ENCODE measurements around the gene NUTM2F.
"Not testable (repeated sequence)": the region's sequence is repeated elsewhere in the genome, so short reads cannot be mapped to it uniquely, and the experiment has no call there.

NUTM2F gene
- 0 reads per million in 2 donors for total RNA-seq

GRCh38 chr9:94328544-94328943 is at the start of gene NUTM2F:
TSS of gene NUTM2F (minus strand) at chr9:94328644. CDS start at chr9:94328623, 21 bp downstream.
- DNase-seq = not testable (repeated sequence)

GRCh38 chr9:94375197-94375596 is 46.8 kb upstream of the NUTM2F start:
- peak in 3 of 5 experiments; percentile 5 to 34 (median 7) for DNase-seq

- peak; percentile 77 to 94 (median 88) for DNase-seq
Observed at GRCh38 chr9:94374176-94375056, 46.0 kb upstream of the NUTM2F start.

GRCh38 chr9:94373779-94374175 is 45.3 kb upstream of the NUTM2F start:
- DNase-seq = not testable (repeated sequence)

GRCh38 chr9:94370266-94370665 is 41.8 kb upstream of the NUTM2F start:
- not testable (repeated sequence) for DNase-seq

GRCh38 chr9:94364093-94364614 is 35.7 kb upstream of the NUTM2F start:
- not testable (repeated sequence) for DNase-seq

GRCh38 chr9:94357158-94357557 is 28.7 kb upstream of the NUTM2F start:
- not testable (repeated sequence) for DNase-seq

- not testable (repeated sequence) for DNase-seq
Observed at GRCh38 chr9:94351901-94352723, 23.7 kb upstream of the NUTM2F start.

GRCh38 chr9:94348754-94349153 is 20.3 kb upstream of the NUTM2F start:
- not testable (repeated sequence) for DNase-seq

- DNase-seq = not testable (repeated sequence)
Observed at GRCh38 chr9:94347451-94347850, 19.0 kb upstream of the NUTM2F start.

- not testable (repeated sequence) for DNase-seq
Observed at GRCh38 chr9:94341703-94342102, 13.3 kb upstream of the NUTM2F start.

GRCh38 chr9:94340750-94341149 is 12.3 kb upstream of the NUTM2F start:
- DNase-seq = not testable (repeated sequence)

- DNase-seq = not testable (repeated sequence)
Observed at GRCh38 chr9:94339657-94340056, 11.2 kb upstream of the NUTM2F start.

GRCh38 chr9:94338723-94339122 is 10.3 kb upstream of the NUTM2F start:
- DNase-seq = not testable (repeated sequence)

- not testable (repeated sequence) for DNase-seq
Observed at GRCh38 chr9:94336445-94336844, 8.0 kb upstream of the NUTM2F start.

GRCh38 chr9:94325583-94325982 is 2.9 kb downstream of the NUTM2F start:
- DNase-seq = not testable (repeated sequence)

GRCh38 chr9:94323153-94323798 is 5.2 kb downstream of the NUTM2F start:
- DNase-seq = not testable (repeated sequence)

GRCh38 chr9:94322342-94322940 is 6.0 kb downstream of the NUTM2F start:
- DNase-seq = not testable (repeated sequence)

- DNase-seq = not testable (repeated sequence)
Observed at GRCh38 chr9:94317949-94318657, 10.3 kb downstream of the NUTM2F start.

- peak in 1 of 5 experiments; percentile 16 for DNase-seq
Observed at GRCh38 chr9:94316236-94316635, 12.2 kb downstream of the NUTM2F start.
